ENCODE measurements around the gene PLIN5. TPM values are rescaled to one million over a fixed set of nuclear protein-coding genes. Genes with fewer than 3 reads are reported as not detected.

The PLIN5 gene
- total RNA-seq, 1 experiment from 2014 or later: 3.9 TPM

- H3K4me1 ChIP-seq (ENCODE audit: insufficient read depth, low read length): no peaks in the 10 kb centered on the region; the same call in 1 of the 2 replicates
- peak; percentile 90 for DNase-seq
- H2AFZ ChIP-seq (ENCODE audit: low read length): no peak overlapping the region
- H3K18ac ChIP-seq (ENCODE audit: insufficient read length, low read depth, low read length): no peak overlapping the region
- peaks cover 10% of the 10 kb centered on the region; the same call in 1 of the 2 replicates for H3K79me2 ChIP-seq (ENCODE audit: insufficient read depth, low read length)
- H3K27me3 Mint-ChIP-seq (ENCODE audit: low read depth): no peaks in the 10 kb centered on the region
- H2BK15ac ChIP-seq (ENCODE audit: low read depth, low read length): no peak overlapping the region
- peak overlapping the region in 1 of 2 experiments; percentile 88; a peak in 3 of 5 replicates for H3K4me3 Mint-ChIP-seq
- H2BK12ac ChIP-seq (ENCODE audit: insufficient read length, low read depth, low read length): no peak overlapping the region
- no peak overlapping the region for H2AK5ac ChIP-seq (ENCODE audit: insufficient read length, low read length)
- no peak overlapping the region for H3K14ac ChIP-seq (ENCODE audit: insufficient read depth, low read length)
- no peak overlapping the region for H2BK120ac ChIP-seq (ENCODE audit: low read depth, low read length, poor library complexity, severe bottlenecking)
- no peak overlapping the region for H4K8ac ChIP-seq (replicated peaks; ENCODE audit: insufficient read length, low read depth, low read length)
- H3T11ph ChIP-seq (ENCODE audit: low read length): no peak overlapping the region
- peak overlapping the region; percentile 24 for H3K9ac ChIP-seq (ENCODE audit: extremely low read depth, insufficient read length, low read length)
- peaks cover 3% of the 10 kb centered on the region for H4K20me1 ChIP-seq (ENCODE audit: control insufficient read depth, insufficient read depth, insufficient read length)
- peaks cover 7 to 21% of the 10 kb centered on the region in 2 experiments for H3K4me1 Mint-ChIP-seq
- H3K27ac ChIP-seq (ENCODE audit: insufficient read length, low read depth, low read length): no peak overlapping the region
- H3K27ac Mint-ChIP-seq: peak overlapping the region; percentile 95 to 98 (median 95)
- peaks cover 0 to 3% of the 10 kb centered on the region in 2 experiments; a peak in 2 of 5 replicates for H3K9me3 Mint-ChIP-seq
- peaks cover 8 to 29% (median 27%) of the 10 kb centered on the region in 3 experiments; a peak in 6 of 7 replicates for H3K36me3 Mint-ChIP-seq (ENCODE audit: insufficient read depth in 1 of 3, low read depth in 3 of 3)
- peaks cover 17% of the 10 kb centered on the region for H3K23me2 ChIP-seq (ENCODE audit: insufficient read length, low read depth, low read length, poor library complexity, severe bottlenecking)
- H4K5ac ChIP-seq (ENCODE audit: insufficient read length, low read depth, low read length): no peak overlapping the region
- no CpG with 5 or more reads among the region's 13 CpGs for WGBS (ENCODE audit: extremely low coverage, insufficient read length, low lambda C conversion rate)
- H3K4me2 ChIP-seq (ENCODE audit: insufficient read depth, insufficient read length, low read length): peak overlapping the region; percentile 74
- no peaks in the 10 kb centered on the region for H3K9me3 ChIP-seq (ENCODE audit: control insufficient read depth, low read depth, low read length)
- no peak overlapping the region for H3K4ac ChIP-seq (ENCODE audit: low read depth, low read length)
- no peak overlapping the region for H3K56ac ChIP-seq (ENCODE audit: insufficient read length, low read depth, low read length)
- H3K79me1 ChIP-seq (ENCODE audit: insufficient read depth, low read depth, low read length, poor library complexity, severe bottlenecking): peaks cover 12% of the 10 kb centered on the region
- H2BK5ac ChIP-seq (ENCODE audit: insufficient read length, low read length): no peak overlapping the region
- H4K91ac ChIP-seq (ENCODE audit: insufficient read length, low read depth, low read length): no peak overlapping the region
- H2BK20ac ChIP-seq (ENCODE audit: low read depth, low read length, poor library complexity, severe bottlenecking): no peak overlapping the region
- H3K27me3 ChIP-seq (ENCODE audit: insufficient read depth, low read length): no peaks in the 10 kb centered on the region
- no peak for TF ChIP-seq CTCF (conservative IDR thresholded peaks at IDR 0.05)
- H3K23ac ChIP-seq (ENCODE audit: insufficient read length, low read depth, low read length): no peak overlapping the region
Measured at GRCh38 chr19:4474514-4475022, 60.5 kb downstream of the PLIN5 start.
